Left renal pelvis (tissue), 4 donors: Measurements from ENCODE around the gene OPN1SW. TPM values are rescaled to one million over a fixed set of nuclear protein-coding genes. Genes with fewer than 3 reads are reported as not detected.

ENCODE experiments used
- DNase-seq, 4 donors: peaks; one replicate each; pipeline ENCODE4 v3.0.0-alpha.2; 2013; ENCODE audit warnings: low read depth in 4 of 4, low spot score in 3 of 4
- polyA plus RNA-seq, 4 donors: library from polyadenylated mRNA; unstranded; fragments of 120-200 nt; gene quantifications; one replicate each; pipeline ENCODE4 v1.2.1, GENCODE V29; 2013; ENCODE audit not compliant: insufficient read length in 4 of 4

The OPN1SW gene
- polyA plus RNA-seq, 4 donors: 1.3 to 2.2 (median 1.5) TPM

GRCh38 chr7:128767475-128768110 lies 8.0 kb downstream of the OPN1SW start:
- no peak for DNase-seq

- DNase-seq: no peak
Observed at GRCh38 chr7:128763541-128763940, 12.1 kb downstream of the OPN1SW start.

GRCh38 chr7:128759242-128759641 lies 16.4 kb downstream of the OPN1SW start:
- no peak for DNase-seq

GRCh38 chr7:128758553-128758952 lies 17.0 kb downstream of the OPN1SW start:
- no peak for DNase-seq

- DNase-seq: no peak
Observed at GRCh38 chr7:128757203-128757602, 18.4 kb downstream of the OPN1SW start.

- no peak for DNase-seq
Observed at GRCh38 chr7:128755819-128756476, 19.6 kb downstream of the OPN1SW start.

GRCh38 chr7:128755075-128755818 lies 20.3 kb downstream of the OPN1SW start:
- DNase-seq: no peak

- DNase-seq: no peak
Observed at GRCh38 chr7:128752251-128752650, 23.3 kb downstream of the OPN1SW start.

GRCh38 chr7:128747327-128748079 lies 28.1 kb downstream of the OPN1SW start:
- no peak for DNase-seq

- DNase-seq: no peak
Observed at GRCh38 chr7:128745706-128746105, 29.9 kb downstream of the OPN1SW start.

- no peak for DNase-seq
Observed at GRCh38 chr7:128744366-128744905, 31.2 kb downstream of the OPN1SW start.

- DNase-seq: no peak
Observed at GRCh38 chr7:128743112-128743772, 32.4 kb downstream of the OPN1SW start.

GRCh38 chr7:128742206-128742605 lies 33.4 kb downstream of the OPN1SW start:
- DNase-seq: no peak

- DNase-seq: no peak
Observed at GRCh38 chr7:128741491-128741890, 34.1 kb downstream of the OPN1SW start.

- DNase-seq: no peak
Observed at GRCh38 chr7:128740996-128741395, 34.6 kb downstream of the OPN1SW start.

GRCh38 chr7:128739990-128740682 lies 35.5 kb downstream of the OPN1SW start:
- no peak for DNase-seq

GRCh38 chr7:128739048-128739962 lies 36.3 kb downstream of the OPN1SW start, which contains the start of gene CALU:
TSS of gene CALU (plus strand) at chr7:128739359. CDS start at chr7:128748584, 9,225 bp downstream.
- peak; percentile 89 to 90 (median 89) for DNase-seq

GRCh38 chr7:128738570-128739047 lies 37.0 kb downstream of the OPN1SW start:
- peak in 1 of 4 donors; percentile 59 for DNase-seq
